Vagina (tissue), 2 donors: ENCODE data around the gene HPD. TPM values are rescaled to one million over a fixed set of nuclear protein-coding genes. Genes with fewer than 3 reads are reported as not detected.
A peak's percentile ranks its signal among the peaks of the same experiment; 100 is the strongest.

Experiments used
- DNase-seq, 2 donors: peaks; one replicate each; pipeline ENCODE4 v3.0.0-alpha.2; 2017; ENCODE audit errors: extremely low spot score in 2 of 2
- H3K27ac ChIP-seq: fragments of 200-600 bp; sonication (generic); one replicate; pipeline ENCODE4 v1.5.1; 2019
- H3K27me3 ChIP-seq: fragments of 200-600 bp; sonication (generic); one replicate; pipeline ENCODE4 v1.5.1; 2019
- H3K36me3 ChIP-seq, 2 donors: fragments of 200-600 bp; sonication (generic); one replicate each; pipeline ENCODE4 v1.5.1; 2017 to 2019
- H3K4me1 ChIP-seq: fragments of 200-600 bp; sonication (generic); one replicate; pipeline ENCODE4 v1.5.1; 2019
- H3K4me3 ChIP-seq, 2 donors: fragments of 200-600 bp; sonication (generic); 1 replicate in 1 of 2; 2 replicates in 1 of 2; pipeline ENCODE4 v1.5.1; 2016 to 2019
- H3K9me3 ChIP-seq: fragments of 200-600 bp; sonication (generic); one replicate; pipeline ENCODE4 v1.5.1; 2019
- CTCF ChIP-seq, 3 experiments: fragments of 450-650 bp in 2 of 3; fragments of 200-600 bp in 1 of 3; sonication (generic) in 1 of 3; IDR thresholded peaks; one replicate each; pipeline ENCODE4 v1.5.1; 2017 to 2019; ENCODE audit warnings: antibody characterized with exemption in 3 of 3, mild to moderate bottlenecking in 2 of 3, moderate library complexity in 2 of 3
- POLR2A ChIP-seq, 2 donors: fragments of 450-650 bp; IDR thresholded peaks; one replicate each; pipeline ENCODE4 v1.6.1; 2017; ENCODE audit warnings: antibody characterized with exemption in 2 of 2, mild to moderate bottlenecking in 2 of 2, moderate library complexity in 2 of 2
- POLR2AphosphoS5 ChIP-seq, 2 donors: sonication (generic); formaldehyde crosslinking; IDR thresholded peaks; one replicate each; pipeline ENCODE4 v1.9.0; 2017; ENCODE audit warnings: antibody characterized with exemption in 2 of 2, mild to moderate bottlenecking in 2 of 2, low read depth in 1 of 2; ENCODE audit not compliant: insufficient read depth in 1 of 2
- intact Hi-C: fragments of 100-400 bp; cut with DNase I; formaldehyde crosslinking; loops from one replicate; pipeline ENCODE4 v1.15.1; 2023
- total RNA-seq: library from RNA; depleted of rRNA; stranded (reverse); fragments of >200 nt; gene quantifications from one replicate; pipeline ENCODE4 v1.2.3, GENCODE V29; 2016

Gene HPD
- total RNA-seq, 1 donor from 2014 or later, result not detected

GRCh38 chr12:121812921-121813896 is 45.5 kb downstream of the HPD start:
- Histone ChIP-seq H3K9me3 (no peaks in the 10 kb centered on the region), H3K27me3 (no peaks in the 10 kb centered on the region), H3K27ac (peak overlapping the region; percentile 94), H3K4me3 (peak overlapping the region; percentile 66 to 74), H3K4me1 (peaks cover 40% of the 10 kb centered on the region), H3K36me3 (peaks cover 0 to 67% of the 10 kb centered on the region in 2 donors)
- intact Hi-C loops, result no loop called here
- no peak for DNase-seq
- TF ChIP-seq CTCF (IDR thresholded peaks at IDR 0.05) (no peak), POLR2A (IDR thresholded peaks at IDR 0.05) (no peak), POLR2AphosphoS5 (IDR thresholded peaks at IDR 0.05; ENCODE audit: insufficient read depth in 1 of 2, low read depth in 1 of 2) (no peak)

- TF ChIP-seq CTCF (IDR thresholded peaks at IDR 0.05) (peak in 1 of 3 experiments; percentile 17), POLR2AphosphoS5 (IDR thresholded peaks at IDR 0.05; ENCODE audit: insufficient read depth in 1 of 2, low read depth in 1 of 2) (peak; percentile 14 to 50), POLR2A (IDR thresholded peaks at IDR 0.05) (no peak)
- Histone ChIP-seq H3K9me3 (no peaks in the 10 kb centered on the region), H3K27me3 (no peaks in the 10 kb centered on the region), H3K4me1 (peaks cover 48% of the 10 kb centered on the region), H3K27ac (peak overlapping the region; percentile 94), H3K36me3 (peaks cover 0 to 62% of the 10 kb centered on the region in 2 donors), H3K4me3 (peak overlapping the region; percentile 66 to 74)
- intact Hi-C loops, result no loop called here
- DNase-seq, result no peak
Measured at GRCh38 chr12:121812320-121812871, 46.3 kb downstream of the HPD start.

GRCh38 chr12:121811434-121812319 is 47.0 kb downstream of the HPD start:
- Histone ChIP-seq H3K36me3 (peaks cover 0 to 54% of the 10 kb centered on the region in 2 donors), H3K27ac (peak overlapping the region; percentile 94), H3K4me3 (peak overlapping the region; percentile 66 to 74), H3K4me1 (peaks cover 55% of the 10 kb centered on the region), H3K9me3 (no peaks in the 10 kb centered on the region), H3K27me3 (no peaks in the 10 kb centered on the region)
- TF ChIP-seq CTCF (IDR thresholded peaks at IDR 0.05) (peak; percentile 93 to 100 (median 98)), POLR2A (IDR thresholded peaks at IDR 0.05) (no peak), POLR2AphosphoS5 (IDR thresholded peaks at IDR 0.05; ENCODE audit: insufficient read depth in 1 of 2, low read depth in 1 of 2) (no peak)
- DNase-seq, result no peak
- intact Hi-C loops, result loop anchor here (1.0 kb wide), 1 partner anchor 16 kb away; no protein-coding TSS in a partner anchor

GRCh38 chr12:121810833-121811433 is 47.7 kb downstream of the HPD start:
- no peaks in the 10 kb centered on the region for H3K9me3 ChIP-seq
- peaks cover 63% of the 10 kb centered on the region for H3K4me1 ChIP-seq
- peak overlapping the region; percentile 66 to 74 for H3K4me3 ChIP-seq
- no peaks in the 10 kb centered on the region for H3K27me3 ChIP-seq
- intact Hi-C loops, result loop anchor here (1.0 kb wide), 1 partner anchor 16 kb away; no protein-coding TSS in a partner anchor
- DNase-seq, result no peak
- peaks cover 0 to 47% of the 10 kb centered on the region in 2 donors for H3K36me3 ChIP-seq
- TF ChIP-seq CTCF (IDR thresholded peaks at IDR 0.05), result no peak
- no peak for TF ChIP-seq POLR2A (IDR thresholded peaks at IDR 0.05)
- no peak for TF ChIP-seq POLR2AphosphoS5 (IDR thresholded peaks at IDR 0.05; ENCODE audit: insufficient read depth in 1 of 2, low read depth in 1 of 2)
- peak overlapping the region; percentile 94 for H3K27ac ChIP-seq
